ENCODE measurements around the gene PYGM.

The PYGM gene

DNA sequence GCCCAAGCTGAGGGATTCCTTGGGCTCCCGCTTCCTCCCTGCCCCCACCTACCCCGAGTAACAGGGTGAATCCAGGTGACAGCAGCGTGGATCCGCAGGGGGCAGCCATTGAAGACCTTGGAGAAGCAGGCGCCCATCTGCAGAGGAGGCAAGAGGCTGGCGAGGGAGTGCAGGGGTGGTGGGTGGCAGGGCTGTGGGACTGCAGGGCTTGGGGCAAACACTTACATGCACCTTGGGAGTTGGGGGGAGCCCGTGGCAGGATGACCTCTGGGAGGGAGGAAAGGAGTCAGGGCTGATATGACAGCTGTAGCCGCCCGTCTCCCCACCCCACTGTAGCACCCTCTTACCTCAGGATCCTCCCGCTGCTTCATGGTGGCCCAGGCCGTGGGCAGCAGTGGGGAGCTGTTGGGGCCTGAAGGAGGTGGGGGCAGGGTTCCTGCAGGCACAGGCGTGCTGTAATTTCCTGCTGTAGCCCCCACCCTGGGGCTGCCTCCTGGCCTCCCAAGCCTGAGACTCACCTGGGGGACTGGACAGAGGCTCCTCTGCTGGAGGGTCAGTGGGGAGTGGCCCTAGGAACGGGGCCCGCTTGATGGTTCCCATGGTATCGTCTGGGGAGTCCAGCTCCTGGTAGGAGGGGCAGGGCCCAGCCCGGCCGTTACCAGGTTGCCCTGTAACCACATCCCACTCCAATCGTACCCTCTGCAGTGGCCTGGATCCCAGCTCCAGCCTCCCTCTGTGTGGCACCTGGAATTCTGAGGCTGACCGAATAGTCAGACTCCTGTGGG lies 37.2 kb upstream of the PYGM start:
- in situ Hi-C loops (cut with MboI; ENCODE audit: low sequenced_read_pairs, unreplicated experiment), result no loop called here
- TF ChIP-seq CTCF (IDR thresholded peaks at IDR 0.05; ENCODE audit: borderline replicate concordance, control extremely low read depth, extremely low read depth, insufficient read depth, missing control alignments), result no peak

GRCh38 chr11:64796047-64796756 lies 36.4 kb upstream of the PYGM start:
- TF ChIP-seq CTCF (IDR thresholded peaks at IDR 0.05; ENCODE audit: borderline replicate concordance, control extremely low read depth, extremely low read depth, insufficient read depth, missing control alignments), result no peak
- DNase-seq (ENCODE audit: low spot score), result peak; percentile 9
- in situ Hi-C loops (cut with MboI; ENCODE audit: low sequenced_read_pairs, unreplicated experiment), result no loop called here

More for the DNA sequence above, 37.2 kb upstream of the PYGM start:
- peak; percentile 11 for DNase-seq (ENCODE audit: low spot score)

GRCh38 chr11:64794526-64794925 lies 34.8 kb upstream of the PYGM start:
- TF ChIP-seq CTCF (IDR thresholded peaks at IDR 0.05; ENCODE audit: borderline replicate concordance, control extremely low read depth, extremely low read depth, insufficient read depth, missing control alignments), result no peak
- in situ Hi-C loops (cut with MboI; ENCODE audit: low sequenced_read_pairs, unreplicated experiment), result no loop called here
- no peak for DNase-seq (ENCODE audit: low spot score)

DNA sequence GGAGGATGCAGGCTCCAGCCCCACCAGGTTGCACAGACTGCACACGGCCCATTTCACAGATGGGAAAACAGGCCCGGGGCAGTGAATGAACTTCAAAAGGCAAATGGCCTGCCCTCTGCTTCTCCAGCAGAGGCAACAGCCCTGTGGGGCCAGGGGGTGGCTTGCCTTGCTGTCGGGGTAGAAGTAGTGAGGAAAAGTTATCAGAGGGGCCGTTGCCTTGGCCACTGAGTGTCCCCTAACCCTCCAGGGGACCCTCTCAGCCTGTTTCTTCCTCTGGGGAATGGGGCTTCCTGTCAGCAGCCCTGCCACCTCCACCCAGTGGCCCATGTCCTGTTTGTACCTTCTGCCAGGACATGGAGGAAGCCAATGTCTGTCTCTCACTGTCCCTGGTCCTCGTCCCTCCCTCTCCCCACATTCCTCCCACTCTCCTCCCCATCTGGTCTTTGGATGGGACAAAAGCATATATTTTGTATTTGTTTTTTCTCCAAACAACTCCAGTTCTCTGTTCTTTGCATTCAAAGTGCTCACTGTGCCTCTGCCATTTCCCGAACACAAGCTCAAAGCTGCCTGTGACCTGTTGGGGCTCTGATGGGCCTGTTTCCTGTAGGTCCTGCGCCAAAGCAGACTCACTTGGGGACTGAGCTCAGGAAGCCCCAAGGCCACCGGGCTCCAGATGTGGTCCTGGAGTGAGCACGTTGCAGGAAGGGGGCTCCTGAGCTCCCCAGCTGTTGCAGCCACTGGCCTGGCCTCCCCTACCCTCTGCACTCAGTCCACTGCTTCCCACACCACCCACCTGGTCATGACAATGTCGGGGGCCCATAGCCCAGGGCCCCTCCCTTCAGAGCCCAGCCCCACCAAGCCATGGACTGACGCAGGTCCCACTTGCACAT lies 33.7 kb upstream of the PYGM start:
- TF ChIP-seq CTCF (IDR thresholded peaks at IDR 0.05; ENCODE audit: borderline replicate concordance, control extremely low read depth, extremely low read depth, insufficient read depth, missing control alignments), result no peak
- in situ Hi-C loops (cut with MboI; ENCODE audit: low sequenced_read_pairs, unreplicated experiment), result no loop called here
- peak; percentile 12 for DNase-seq (ENCODE audit: low spot score)

- no peak for DNase-seq (ENCODE audit: low spot score)
- in situ Hi-C loops (cut with MboI; ENCODE audit: low sequenced_read_pairs, unreplicated experiment), result no loop called here
- no peak for TF ChIP-seq CTCF (IDR thresholded peaks at IDR 0.05; ENCODE audit: borderline replicate concordance, control extremely low read depth, extremely low read depth, insufficient read depth, missing control alignments)
Observed at GRCh38 chr11:64792482-64792881, 32.7 kb upstream of the PYGM start.

- no peak for TF ChIP-seq CTCF (IDR thresholded peaks at IDR 0.05; ENCODE audit: borderline replicate concordance, control extremely low read depth, extremely low read depth, insufficient read depth, missing control alignments)
- in situ Hi-C loops (cut with MboI; ENCODE audit: low sequenced_read_pairs, unreplicated experiment), result no loop called here
- peak; percentile 12 for DNase-seq (ENCODE audit: low spot score)
Observed at GRCh38 chr11:64791781-64792291, 32.1 kb upstream of the PYGM start.

All from GM13976 (cell line).